K562 (cell line): ENCODE data around the gene PFAS. TPM values are rescaled to one million over a fixed set of nuclear protein-coding genes. Genes with fewer than 3 reads are reported as not detected.
A peak's percentile ranks its signal among the peaks of the same experiment; 100 is the strongest.

Experiments used
- CGGBP1 ChIP-seq: fragments of 250-450 bp; sonication (Bioruptor Pico); IDR thresholded peaks from 2 replicates; pipeline ENCODE4 v1.9.0; 2021; ENCODE audit warnings: mild to moderate bottlenecking
- CHD1 ChIP-seq: fragments of 200-600 bp; sonication (generic); IDR thresholded peaks from one replicate; pipeline ENCODE4 v1.6.1; 2012; ENCODE audit warnings: mild to moderate bottlenecking, moderate library complexity, low read length, inconsistent platforms
- E2F4 ChIP-seq: sonication (generic); formaldehyde crosslinking; IDR thresholded peaks from 2 replicates; pipeline ENCODE4 v1.8.0; 2022; ENCODE audit warnings: mild to moderate bottlenecking, low read depth, missing genetic modification reagents
- E2F8 ChIP-seq: fragments of 450-650 bp; IDR thresholded peaks from 2 replicates; pipeline ENCODE4 v1.7.1; 2018; ENCODE audit warnings: mild to moderate bottlenecking, low read depth; ENCODE audit not compliant: partially characterized antibody
- GTF2F1 ChIP-seq: IDR thresholded peaks from 2 replicates; pipeline ENCODE4 v1.6.1; 2011; ENCODE audit warnings: low read depth, low read length, improper control_type of control experiment
- GTF3C2 ChIP-seq: IDR thresholded peaks from 3 replicates; pipeline ENCODE4 v1.6.1; 2011; ENCODE audit warnings: borderline replicate concordance, mild to moderate bottlenecking, moderate library complexity; ENCODE audit not compliant: insufficient read length; ENCODE audit errors: extremely low read depth
- HDAC1 ChIP-seq, 2 experiments: fragments of 450-650 bp; IDR thresholded peaks; 2 replicates each; pipeline ENCODE4 v1.6.1; 2016 to 2017; ENCODE audit warnings: inconsistent platforms in 1 of 2, mild to moderate bottlenecking in 1 of 2, moderate library complexity in 1 of 2
- ID3 ChIP-seq, 2 experiments: fragments of 250-450 bp in 1 of 2; fragments of 450-650 bp in 1 of 2; sonication (Bioruptor Pico) in 1 of 2; IDR thresholded peaks; 2 replicates each; pipeline versions ENCODE4 v1.6.1 to v1.8.0; 2016 to 2021; ENCODE audit warnings: mild to moderate bottlenecking in 2 of 2, moderate library complexity in 2 of 2, missing compliant biosample characterization in 1 of 2, missing genetic modification characterization in 1 of 2
- MIER1 ChIP-seq: fragments of 450-650 bp; IDR thresholded peaks from 2 replicates; pipeline ENCODE4 v1.6.1; 2016; ENCODE audit warnings: antibody characterized with exemption, mild to moderate bottlenecking, low read depth
- POLR2B ChIP-seq: fragments of 450-650 bp; IDR thresholded peaks from 2 replicates; pipeline ENCODE4 v1.6.1; 2018; ENCODE audit warnings: low read depth; ENCODE audit not compliant: partially characterized antibody
- RFX7 ChIP-seq: fragments of 250-450 bp; sonication (Bioruptor Pico); IDR thresholded peaks from 2 replicates; pipeline ENCODE4 v1.5.1; 2021; ENCODE audit warnings: mild to moderate bottlenecking
- SAFB ChIP-seq: fragments of 200-400 bp; formaldehyde crosslinking; IDR thresholded peaks from 2 replicates; pipeline ENCODE4 v1.6.1; 2017; ENCODE audit warnings: low read depth, low read length, borderline replicate concordance
- SMAD1 ChIP-seq: fragments of 150-350 bp; IDR thresholded peaks from 2 replicates; pipeline ENCODE4 v1.6.1; 2014; ENCODE audit warnings: low read length, low read depth; ENCODE audit not compliant: partially characterized antibody
- TCFL5 ChIP-seq: fragments of 250-450 bp; sonication (Bioruptor Pico); conservative IDR thresholded peaks from 2 replicates; pipeline ENCODE4 v1.6.1; 2021; ENCODE audit warnings: mild to moderate bottlenecking, moderate library complexity, matching md5 sums
- ZNF431 ChIP-seq: sonication (generic); formaldehyde crosslinking; IDR thresholded peaks from 2 replicates; pipeline ENCODE4 v1.8.0; 2022; ENCODE audit warnings: mild to moderate bottlenecking, missing genetic modification reagents
- polyA plus RNA-seq, 8 experiments: library from polyadenylated mRNA; depleted of rRNA in 4 of 8; stranded (reverse) in 5 of 8; unstranded in 3 of 8; fragments of >200 nt; fragmentation: Nextera tagmentation in 2 of 8; fragmentation: Illumina TruSeq in 1 of 8; extraction: Ambion mirVana in 2 of 8; extraction: Trizol in 1 of 8; gene quantifications; 2 replicates each; pipeline versions ENCODE4 v1.2.1 to v1.2.3, GENCODE V29; 2011 to 2014; ENCODE audit warnings: inconsistent platforms in 1 of 8, missing spikeins in 1 of 8
- total RNA-seq, 7 experiments: library from RNA; depleted of rRNA in 6 of 7; stranded (reverse); fragments of >200 nt in 6 of 7; fragmentation: Illumina TruSeq in 2 of 7; extraction: Trizol in 2 of 7; gene quantifications; 2 replicates each; pipeline versions ENCODE4 v1.2.1 to v1.2.3, GENCODE V29; 2011 to 2021; ENCODE audit warnings: low replicate concordance in 1 of 7
- TF ChIP-seq, protein P1 (sequence below): fragments of 450-650 bp; IDR thresholded peaks from 2 replicates; pipeline ENCODE4 v1.7.0; 2016; ENCODE audit warnings: borderline replicate concordance

Gene PFAS
- total and polyA plus RNA-seq, 9 of the 15 experiments (the other 6 are each of a cell fraction or from before 2014, with no cell fraction given), result 11.6 to 131 (median 43.9) TPM

DNA sequence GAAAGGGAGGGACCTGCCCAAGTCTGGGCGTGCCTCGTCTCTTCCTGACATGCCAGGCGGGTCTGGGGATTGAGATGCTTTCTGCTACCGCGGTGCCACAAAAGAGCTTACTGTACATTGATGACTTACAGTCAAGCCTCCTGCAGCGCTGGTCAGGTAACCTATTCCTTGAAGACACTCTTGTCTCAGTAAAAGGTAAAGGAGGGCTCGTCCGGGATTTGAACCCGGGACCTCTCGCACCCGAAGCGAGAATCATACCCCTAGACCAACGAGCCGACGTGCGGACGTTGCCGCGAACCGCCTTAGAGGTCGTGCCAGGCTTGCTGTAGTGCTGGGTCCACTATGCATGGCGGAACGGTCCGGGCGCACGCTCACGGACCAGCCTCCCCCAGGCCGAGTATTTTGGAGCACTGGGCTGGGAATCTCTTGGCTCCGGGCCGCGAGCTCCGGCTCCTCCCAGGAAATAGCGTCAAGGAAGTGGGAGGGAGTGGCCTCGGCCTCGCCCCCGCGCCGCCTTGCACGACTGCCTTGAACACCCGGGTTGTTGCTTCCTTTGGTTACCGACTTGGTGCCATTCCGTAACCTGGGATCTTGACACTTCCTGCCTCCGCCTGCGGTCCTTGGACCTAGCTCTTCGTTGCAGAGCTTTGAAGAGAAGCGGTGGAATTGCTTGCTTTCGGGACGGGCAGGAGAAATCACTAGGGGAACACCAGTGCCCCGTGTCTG, 26.3 kb upstream of the PFAS start (continued):
- TF ChIP-seq ID3 (CRISPR knock-in tag; IDR thresholded peaks at IDR 0.05), result no peak
- TF ChIP-seq ID3 (tag; IDR thresholded peaks at IDR 0.05), result no peak
- TF ChIP-seq CHD1, result peak; percentile 66
- no peak for TF ChIP-seq MIER1
- no peak for TF ChIP-seq SMAD1
- TF ChIP-seq GTF3C2, result peak; percentile 85
- no peak for TF ChIP-seq TCFL5 (CRISPR knock-in tag)
- TF ChIP-seq E2F4 (CRISPR knock-in tag), result no peak
- peak; percentile 55 for TF ChIP-seq POLR2B
- TF ChIP-seq SAFB, result no peak
- peak; percentile 87 for TF ChIP-seq ZNF431 (CRISPR knock-in tag)
- no peak for TF ChIP-seq CGGBP1 (CRISPR knock-in tag)
- TF ChIP-seq RFX7 (CRISPR knock-in tag), result no peak
- no peak; the same call in 1 of the 2 replicates for TF ChIP-seq GTF2F1
- TF ChIP-seq, protein P1, sequence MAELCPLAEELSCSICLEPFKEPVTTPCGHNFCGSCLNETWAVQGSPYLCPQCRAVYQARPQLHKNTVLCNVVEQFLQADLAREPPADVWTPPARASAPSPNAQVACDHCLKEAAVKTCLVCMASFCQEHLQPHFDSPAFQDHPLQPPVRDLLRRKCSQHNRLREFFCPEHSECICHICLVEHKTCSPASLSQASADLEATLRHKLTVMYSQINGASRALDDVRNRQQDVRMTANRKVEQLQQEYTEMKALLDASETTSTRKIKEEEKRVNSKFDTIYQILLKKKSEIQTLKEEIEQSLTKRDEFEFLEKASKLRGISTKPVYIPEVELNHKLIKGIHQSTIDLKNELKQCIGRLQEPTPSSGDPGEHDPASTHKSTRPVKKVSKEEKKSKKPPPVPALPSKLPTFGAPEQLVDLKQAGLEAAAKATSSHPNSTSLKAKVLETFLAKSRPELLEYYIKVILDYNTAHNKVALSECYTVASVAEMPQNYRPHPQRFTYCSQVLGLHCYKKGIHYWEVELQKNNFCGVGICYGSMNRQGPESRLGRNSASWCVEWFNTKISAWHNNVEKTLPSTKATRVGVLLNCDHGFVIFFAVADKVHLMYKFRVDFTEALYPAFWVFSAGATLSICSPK, result no peak
- no peak for TF ChIP-seq E2F8
- TF ChIP-seq HDAC1 (IDR thresholded peaks at IDR 0.05), result peak in 1 of 2 experiments; percentile 90; a peak in 2 of 4 replicates
